NB4 (cell line): ENCODE measurements around the gene DYSF.

Source experiments
- POLR2A ChIP-seq: IDR thresholded peaks from 2 replicates; pipeline ENCODE4 v1.6.1; 2011; ENCODE audit warnings: mild to moderate bottlenecking; ENCODE audit not compliant: insufficient read length; ENCODE audit errors: extremely low read depth
- TF ChIP-seq, protein P1 (sequence below): IDR thresholded peaks from one replicate; pipeline ENCODE4 v1.5.1; 2012; ENCODE audit warnings: low read depth, low read length

DNA sequence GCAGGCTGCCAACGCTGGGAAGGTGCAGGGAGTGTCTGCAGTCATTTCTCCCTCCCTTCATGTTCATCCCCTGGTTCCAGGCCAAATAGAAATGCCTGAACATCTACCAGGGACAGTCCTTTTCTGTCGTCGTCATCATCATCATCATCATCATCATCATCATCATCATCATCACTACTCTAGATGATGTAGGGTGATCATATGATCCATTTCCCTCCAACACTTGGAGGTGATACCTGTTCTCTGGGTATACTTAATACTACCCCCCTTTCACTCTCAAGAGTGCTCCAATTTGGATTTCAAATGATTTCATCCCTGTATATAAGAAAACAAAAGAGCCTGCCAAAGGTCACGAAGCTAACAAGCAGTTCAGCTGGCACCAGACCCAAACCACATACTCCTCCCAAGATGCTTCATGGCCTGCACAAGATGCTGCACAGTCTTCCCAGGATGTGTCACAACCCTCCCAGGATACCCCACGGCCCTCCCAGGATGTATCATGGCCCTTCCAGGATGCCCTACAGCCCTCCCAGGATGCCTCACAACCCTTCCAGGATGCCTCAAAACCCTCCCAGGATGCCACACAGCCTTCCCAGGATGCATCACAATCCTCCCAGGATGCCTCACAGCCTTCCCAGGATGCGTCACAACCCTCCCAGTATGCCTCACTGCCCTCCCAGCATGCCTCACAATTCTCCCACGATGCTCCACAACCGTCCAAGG is 257.9 kb downstream of the DYSF start:
- TF ChIP-seq, protein P1, sequence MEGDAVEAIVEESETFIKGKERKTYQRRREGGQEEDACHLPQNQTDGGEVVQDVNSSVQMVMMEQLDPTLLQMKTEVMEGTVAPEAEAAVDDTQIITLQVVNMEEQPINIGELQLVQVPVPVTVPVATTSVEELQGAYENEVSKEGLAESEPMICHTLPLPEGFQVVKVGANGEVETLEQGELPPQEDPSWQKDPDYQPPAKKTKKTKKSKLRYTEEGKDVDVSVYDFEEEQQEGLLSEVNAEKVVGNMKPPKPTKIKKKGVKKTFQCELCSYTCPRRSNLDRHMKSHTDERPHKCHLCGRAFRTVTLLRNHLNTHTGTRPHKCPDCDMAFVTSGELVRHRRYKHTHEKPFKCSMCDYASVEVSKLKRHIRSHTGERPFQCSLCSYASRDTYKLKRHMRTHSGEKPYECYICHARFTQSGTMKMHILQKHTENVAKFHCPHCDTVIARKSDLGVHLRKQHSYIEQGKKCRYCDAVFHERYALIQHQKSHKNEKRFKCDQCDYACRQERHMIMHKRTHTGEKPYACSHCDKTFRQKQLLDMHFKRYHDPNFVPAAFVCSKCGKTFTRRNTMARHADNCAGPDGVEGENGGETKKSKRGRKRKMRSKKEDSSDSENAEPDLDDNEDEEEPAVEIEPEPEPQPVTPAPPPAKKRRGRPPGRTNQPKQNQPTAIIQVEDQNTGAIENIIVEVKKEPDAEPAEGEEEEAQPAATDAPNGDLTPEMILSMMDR, result no peak
- no peak for TF ChIP-seq POLR2A
